Kidney epithelial cell (primary cell): ENCODE data around the gene PTPN2. TPM values are rescaled to one million over a fixed set of nuclear protein-coding genes. Genes with fewer than 3 reads are reported as not detected.

Experiments used
- DNase-seq: peaks from one replicate; pipeline ENCODE4 v3.0.0-alpha.2; 2010; ENCODE audit warnings: low read depth
- H3K27me3 ChIP-seq: 2 replicates; pipeline ENCODE4 v1.6.0; 2011; ENCODE audit warnings: low read length; ENCODE audit not compliant: control insufficient read depth, insufficient read depth
- H3K36me3 ChIP-seq: 2 replicates; pipeline ENCODE4 v1.5.1; 2011; ENCODE audit warnings: low read length; ENCODE audit not compliant: control insufficient read depth, insufficient read depth
- H3K4me3 ChIP-seq: 2 replicates; pipeline ENCODE4 v1.5.1; 2011; ENCODE audit warnings: low read depth, mild to moderate bottlenecking, control low read depth, low read length
- total RNA-seq: library from RNA; depleted of rRNA; stranded (reverse); fragments of >200 nt; gene quantifications from 2 replicates; pipeline ENCODE4 v1.2.3, GENCODE V29; 2015
- TF ChIP-seq, protein P1 (sequence below): IDR thresholded peaks from 2 replicates; pipeline ENCODE4 v1.5.1; 2011; ENCODE audit warnings: mild to moderate bottlenecking, moderate library complexity, low read length, control low read depth, inconsistent platforms; ENCODE audit not compliant: insufficient read depth, poor library complexity, severe bottlenecking

PTPN2 gene
- total RNA-seq, 1 donor from 2014 or later, result 38.5 TPM

DNA sequence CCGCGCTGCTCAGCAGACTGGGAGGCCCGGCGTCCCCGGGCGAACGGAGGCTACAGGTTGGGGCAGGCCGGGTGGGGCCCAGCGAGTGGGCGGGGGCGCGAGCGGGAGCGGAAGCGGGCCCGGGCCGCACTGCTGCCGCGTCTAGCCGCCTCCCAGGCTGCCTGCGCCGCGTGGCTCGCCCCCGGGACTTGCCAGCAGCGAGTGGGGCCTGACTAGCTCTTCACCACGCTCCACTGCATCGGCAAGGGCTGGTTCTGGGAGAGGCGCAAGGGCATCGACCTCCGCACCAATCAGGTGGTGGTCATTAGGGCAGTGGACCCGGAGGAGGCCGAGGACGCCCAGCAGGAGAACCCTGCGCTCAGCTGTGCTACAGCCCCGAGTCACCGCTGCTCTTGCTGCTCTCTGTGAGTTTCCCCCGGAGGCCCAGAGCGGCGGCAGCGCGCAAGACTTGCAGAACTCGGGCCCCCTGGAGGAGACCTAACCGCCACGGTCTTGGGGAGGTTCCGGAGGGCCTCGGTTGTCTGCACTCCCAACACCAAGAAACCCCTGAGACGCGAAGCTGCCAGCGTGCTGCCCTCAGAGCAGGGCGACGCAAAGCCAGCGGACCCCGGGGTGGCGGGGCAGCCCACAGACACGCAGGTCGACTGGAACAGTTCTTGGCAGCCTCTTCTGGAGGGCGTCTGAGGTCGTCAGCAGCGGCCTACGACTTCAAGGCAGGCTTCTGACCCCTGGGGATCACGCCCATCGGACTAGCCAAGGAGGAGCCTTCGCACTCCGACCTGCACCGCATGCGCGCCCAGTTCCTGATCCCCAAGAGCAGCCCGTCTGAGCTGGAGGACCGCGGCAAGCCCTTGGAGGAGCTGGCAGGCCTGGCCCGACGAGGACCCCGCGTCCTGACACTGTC is 27.2 kb upstream of the PTPN2 start:
- no peak for DNase-seq
- Histone ChIP-seq H3K27me3 (peaks cover 17% of the 10 kb centered on the region), H3K4me3 (peak overlapping the region; percentile 5), H3K36me3 (no peaks in the 10 kb centered on the region)
- TF ChIP-seq, protein P1, sequence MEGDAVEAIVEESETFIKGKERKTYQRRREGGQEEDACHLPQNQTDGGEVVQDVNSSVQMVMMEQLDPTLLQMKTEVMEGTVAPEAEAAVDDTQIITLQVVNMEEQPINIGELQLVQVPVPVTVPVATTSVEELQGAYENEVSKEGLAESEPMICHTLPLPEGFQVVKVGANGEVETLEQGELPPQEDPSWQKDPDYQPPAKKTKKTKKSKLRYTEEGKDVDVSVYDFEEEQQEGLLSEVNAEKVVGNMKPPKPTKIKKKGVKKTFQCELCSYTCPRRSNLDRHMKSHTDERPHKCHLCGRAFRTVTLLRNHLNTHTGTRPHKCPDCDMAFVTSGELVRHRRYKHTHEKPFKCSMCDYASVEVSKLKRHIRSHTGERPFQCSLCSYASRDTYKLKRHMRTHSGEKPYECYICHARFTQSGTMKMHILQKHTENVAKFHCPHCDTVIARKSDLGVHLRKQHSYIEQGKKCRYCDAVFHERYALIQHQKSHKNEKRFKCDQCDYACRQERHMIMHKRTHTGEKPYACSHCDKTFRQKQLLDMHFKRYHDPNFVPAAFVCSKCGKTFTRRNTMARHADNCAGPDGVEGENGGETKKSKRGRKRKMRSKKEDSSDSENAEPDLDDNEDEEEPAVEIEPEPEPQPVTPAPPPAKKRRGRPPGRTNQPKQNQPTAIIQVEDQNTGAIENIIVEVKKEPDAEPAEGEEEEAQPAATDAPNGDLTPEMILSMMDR, result no peak

GRCh38 chr18:12908706-12909105 is 24.7 kb upstream of the PTPN2 start:
- TF ChIP-seq, protein P1, result no peak
- peaks cover 19% of the 10 kb centered on the region for H3K27me3 ChIP-seq
- no peaks in the 10 kb centered on the region for H3K36me3 ChIP-seq
- DNase-seq, result no peak
- no peak overlapping the region for H3K4me3 ChIP-seq

DNA sequence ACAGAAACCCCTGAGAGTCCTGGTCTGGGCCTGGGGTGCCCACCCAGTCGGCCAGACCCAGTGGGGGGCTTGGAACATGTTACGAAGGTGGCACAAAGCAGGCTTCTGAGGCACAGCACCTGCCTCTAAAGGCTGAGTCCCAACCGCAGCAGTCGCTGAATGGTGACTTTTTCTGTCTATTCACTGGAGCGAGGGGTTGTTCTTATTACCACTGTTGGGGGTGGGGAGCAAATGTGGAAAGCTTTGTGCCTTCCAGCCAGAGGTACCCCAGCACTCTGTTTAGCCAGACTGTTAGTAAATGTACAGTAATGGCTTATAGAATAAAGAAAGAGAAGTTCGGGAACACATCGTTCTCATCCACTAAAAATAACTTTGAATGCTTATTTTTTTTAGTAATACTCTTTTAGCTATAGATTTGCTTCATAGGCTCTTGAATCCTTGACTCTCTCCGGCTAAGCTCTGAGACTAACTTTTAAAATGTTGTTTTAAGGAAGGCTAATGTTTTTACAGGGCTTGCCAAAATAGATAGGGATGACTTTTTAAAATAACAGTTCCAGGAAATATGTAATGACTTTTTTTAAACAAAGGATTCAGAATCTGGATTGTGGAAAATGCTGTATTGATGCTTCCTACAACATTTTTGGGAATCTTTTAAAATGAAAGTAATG is 23.4 kb upstream of the PTPN2 start:
- no peak overlapping the region for H3K4me3 ChIP-seq
- no peaks in the 10 kb centered on the region for H3K36me3 ChIP-seq
- TF ChIP-seq, protein P1, result no peak
- DNase-seq, result no peak
- peaks cover 19% of the 10 kb centered on the region for H3K27me3 ChIP-seq

DNA sequence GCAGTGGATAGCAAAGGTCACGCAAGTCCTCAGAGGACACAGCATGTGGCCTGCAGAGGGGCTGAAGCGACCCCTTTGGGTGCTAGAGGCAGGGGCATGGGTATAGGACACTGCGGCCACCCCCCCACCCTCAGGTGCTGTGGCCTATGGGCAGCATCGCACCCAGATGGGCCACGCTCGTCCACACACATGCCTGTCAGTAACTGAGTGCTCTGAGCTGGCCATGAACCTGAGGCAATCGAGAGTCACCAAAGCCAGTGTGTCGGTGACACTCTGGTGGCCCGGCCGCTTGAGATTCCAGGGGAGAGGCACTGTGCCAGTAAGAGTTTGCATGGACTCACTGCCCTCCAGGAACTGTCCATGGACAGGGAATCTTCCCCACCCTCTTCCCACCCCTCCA is 22.7 kb upstream of the PTPN2 start:
- no peak for DNase-seq
- TF ChIP-seq, protein P1, result no peak
- no peaks in the 10 kb centered on the region for H3K36me3 ChIP-seq
- H3K4me3 ChIP-seq, result no peak overlapping the region
- H3K27me3 ChIP-seq, result peaks cover 13% of the 10 kb centered on the region

DNA sequence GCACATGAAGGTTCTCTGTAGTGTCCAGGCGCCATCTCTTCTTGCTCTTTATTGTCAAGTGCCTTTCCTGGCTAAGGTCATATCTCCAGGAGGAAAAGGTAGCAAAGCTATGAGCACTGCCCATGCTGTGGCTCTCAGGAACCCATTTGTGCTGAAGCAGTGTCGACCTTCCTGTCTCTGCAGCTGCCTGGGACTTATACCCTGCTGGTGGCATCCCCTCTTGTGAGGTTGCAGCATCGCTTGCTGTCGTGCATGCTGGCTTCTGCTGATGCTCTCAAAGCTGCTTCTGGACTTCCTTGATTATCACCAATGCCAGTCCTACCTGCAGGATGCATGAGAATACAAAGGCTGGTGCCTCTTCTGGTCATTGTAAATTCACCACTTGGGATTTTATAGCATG is 22.1 kb upstream of the PTPN2 start:
- TF ChIP-seq, protein P1, result no peak
- Histone ChIP-seq H3K27me3 (peaks cover 6% of the 10 kb centered on the region), H3K4me3 (no peak overlapping the region), H3K36me3 (no peaks in the 10 kb centered on the region)
- no peak for DNase-seq
